Hepatocyte (in vitro differentiated cells): ENCODE data around the gene PIP4K2C.

Source experiments
- CTCF ChIP-seq: fragments of 200-600 bp; sonication (generic); IDR thresholded peaks from 2 replicates; pipeline ENCODE4 v1.5.1; 2016; ENCODE audit warnings: antibody characterized with exemption, mild to moderate bottlenecking; ENCODE audit not compliant: poor library complexity
- EZH2 ChIP-seq: fragments of 200-600 bp; sonication (generic); IDR thresholded peaks from 2 replicates; pipeline ENCODE4 v1.6.1; 2016; ENCODE audit warnings: antibody characterized with exemption, mild to moderate bottlenecking, borderline replicate concordance

GRCh38 chr12:57586832-57587429, 4.1 kb upstream of the PIP4K2C start:
- TF ChIP-seq CTCF (no peak), EZH2 (no peak)
